ENCODE data around the gene TCF4.

DNA sequence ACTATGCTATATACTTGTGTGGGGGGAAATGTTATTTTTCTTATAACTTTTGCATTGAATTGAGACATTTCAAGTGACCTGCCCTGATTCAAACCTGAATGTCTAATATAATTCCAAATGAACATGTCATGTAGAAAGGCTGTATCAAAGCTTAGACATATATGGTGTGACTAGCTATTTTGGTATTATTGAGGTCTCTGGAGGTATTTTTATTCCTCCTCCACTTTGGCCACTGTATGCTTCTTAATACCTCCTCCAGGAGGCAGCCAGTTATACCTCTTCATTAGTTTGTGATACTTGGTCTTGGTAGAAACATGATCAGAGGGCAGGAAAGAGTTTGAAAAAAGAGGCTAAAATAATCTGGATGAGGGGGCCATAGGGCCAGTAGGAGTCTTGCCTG is 217.1 kb downstream of the TCF4 start:
- TF ChIP-seq, protein P1, sequence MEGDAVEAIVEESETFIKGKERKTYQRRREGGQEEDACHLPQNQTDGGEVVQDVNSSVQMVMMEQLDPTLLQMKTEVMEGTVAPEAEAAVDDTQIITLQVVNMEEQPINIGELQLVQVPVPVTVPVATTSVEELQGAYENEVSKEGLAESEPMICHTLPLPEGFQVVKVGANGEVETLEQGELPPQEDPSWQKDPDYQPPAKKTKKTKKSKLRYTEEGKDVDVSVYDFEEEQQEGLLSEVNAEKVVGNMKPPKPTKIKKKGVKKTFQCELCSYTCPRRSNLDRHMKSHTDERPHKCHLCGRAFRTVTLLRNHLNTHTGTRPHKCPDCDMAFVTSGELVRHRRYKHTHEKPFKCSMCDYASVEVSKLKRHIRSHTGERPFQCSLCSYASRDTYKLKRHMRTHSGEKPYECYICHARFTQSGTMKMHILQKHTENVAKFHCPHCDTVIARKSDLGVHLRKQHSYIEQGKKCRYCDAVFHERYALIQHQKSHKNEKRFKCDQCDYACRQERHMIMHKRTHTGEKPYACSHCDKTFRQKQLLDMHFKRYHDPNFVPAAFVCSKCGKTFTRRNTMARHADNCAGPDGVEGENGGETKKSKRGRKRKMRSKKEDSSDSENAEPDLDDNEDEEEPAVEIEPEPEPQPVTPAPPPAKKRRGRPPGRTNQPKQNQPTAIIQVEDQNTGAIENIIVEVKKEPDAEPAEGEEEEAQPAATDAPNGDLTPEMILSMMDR (IDR thresholded peaks at IDR 0.05; ENCODE audit: low read length), result no peak
- no peak for TF ChIP-seq EZH2phosphoT487 (IDR thresholded peaks at IDR 0.05; ENCODE audit: low read length)
